Measurements from ENCODE around the gene DCBLD1.

The DCBLD1 gene

DNA sequence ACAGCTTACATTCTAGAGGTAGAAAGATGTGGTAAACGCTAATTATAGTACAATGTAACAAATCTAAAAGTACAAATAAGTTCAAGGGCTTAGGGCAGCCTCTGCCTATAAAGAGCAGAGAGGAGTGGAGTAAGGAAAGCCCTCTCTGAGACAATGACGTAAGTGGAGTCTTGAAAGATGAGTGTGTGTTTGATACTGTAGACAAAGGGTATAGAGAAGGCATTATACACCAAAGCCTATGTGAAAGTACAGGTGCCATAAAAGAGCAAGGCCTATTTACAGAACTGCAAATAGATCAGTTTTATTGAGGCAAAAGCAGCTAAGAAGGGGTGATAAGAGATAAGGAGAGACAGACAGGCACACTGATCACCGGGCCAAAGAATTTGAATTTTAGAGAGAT is 108.9 kb downstream of the DCBLD1 start:
- no peak for DNase-seq
- intact Hi-C loops (cut with DNase I; ENCODE audit: low total_unique reads): no loop called here
- no peaks in the 10 kb centered on the region for H3K9me3 ChIP-seq

DNA sequence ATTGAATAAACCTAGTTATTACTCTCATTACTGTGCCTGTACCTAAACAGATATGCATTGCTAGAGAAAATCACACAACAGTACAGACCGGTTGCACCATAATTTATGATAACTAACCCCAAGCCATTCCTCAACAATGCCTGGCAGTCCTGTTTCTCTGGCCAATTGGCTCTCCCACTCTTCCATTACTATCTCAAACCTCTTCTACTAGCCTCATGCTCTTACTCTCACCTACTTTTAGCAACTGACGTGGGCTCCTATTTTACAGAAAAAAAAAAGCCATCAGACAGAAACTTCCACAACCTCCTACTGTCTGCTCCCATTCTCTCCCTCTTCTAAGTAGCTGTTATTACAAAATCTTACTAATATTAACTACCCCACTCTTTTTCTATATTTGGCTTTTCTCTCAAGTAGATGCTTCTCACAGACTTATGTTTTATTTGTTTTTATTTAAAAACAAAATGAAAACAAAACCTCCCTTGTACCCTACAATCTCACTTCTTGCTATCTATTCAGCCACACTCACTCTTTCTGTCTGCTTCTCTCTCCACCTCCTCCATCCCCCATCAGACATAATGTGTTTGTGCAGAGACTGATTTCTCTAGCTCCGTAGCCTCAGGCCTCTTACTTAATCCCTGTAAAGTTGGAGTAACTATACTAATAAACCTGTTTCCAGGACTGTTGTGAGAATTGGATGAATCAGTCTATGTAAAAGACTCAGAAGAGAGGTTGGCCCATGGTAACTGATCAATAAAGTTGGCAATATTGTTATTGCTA is 110.7 kb downstream of the DCBLD1 start:
- TF ChIP-seq, protein P1, sequence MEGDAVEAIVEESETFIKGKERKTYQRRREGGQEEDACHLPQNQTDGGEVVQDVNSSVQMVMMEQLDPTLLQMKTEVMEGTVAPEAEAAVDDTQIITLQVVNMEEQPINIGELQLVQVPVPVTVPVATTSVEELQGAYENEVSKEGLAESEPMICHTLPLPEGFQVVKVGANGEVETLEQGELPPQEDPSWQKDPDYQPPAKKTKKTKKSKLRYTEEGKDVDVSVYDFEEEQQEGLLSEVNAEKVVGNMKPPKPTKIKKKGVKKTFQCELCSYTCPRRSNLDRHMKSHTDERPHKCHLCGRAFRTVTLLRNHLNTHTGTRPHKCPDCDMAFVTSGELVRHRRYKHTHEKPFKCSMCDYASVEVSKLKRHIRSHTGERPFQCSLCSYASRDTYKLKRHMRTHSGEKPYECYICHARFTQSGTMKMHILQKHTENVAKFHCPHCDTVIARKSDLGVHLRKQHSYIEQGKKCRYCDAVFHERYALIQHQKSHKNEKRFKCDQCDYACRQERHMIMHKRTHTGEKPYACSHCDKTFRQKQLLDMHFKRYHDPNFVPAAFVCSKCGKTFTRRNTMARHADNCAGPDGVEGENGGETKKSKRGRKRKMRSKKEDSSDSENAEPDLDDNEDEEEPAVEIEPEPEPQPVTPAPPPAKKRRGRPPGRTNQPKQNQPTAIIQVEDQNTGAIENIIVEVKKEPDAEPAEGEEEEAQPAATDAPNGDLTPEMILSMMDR (IDR thresholded peaks at IDR 0.05): no peak
- no peaks in the 10 kb centered on the region for H3K4me1 ChIP-seq
- H3K27me3 ChIP-seq: no peaks in the 10 kb centered on the region
- intact Hi-C loops (cut with DNase I; ENCODE audit: low total_unique reads): no loop called here
- no peak overlapping the region for H3K4me3 ChIP-seq
- peaks cover 0 to 19% (median 17%) of the 10 kb centered on the region in 3 donors for H3K36me3 ChIP-seq
- no peak for DNase-seq
- no peaks in the 10 kb centered on the region for H3K9me3 ChIP-seq
- H3K27ac ChIP-seq: no peak overlapping the region

More for the DNA sequence above, 108.9 kb downstream of the DCBLD1 start:
- H3K27ac ChIP-seq: no peak overlapping the region
- no peaks in the 10 kb centered on the region for H3K4me1 ChIP-seq
- H3K4me3 ChIP-seq: no peak overlapping the region
- no peaks in the 10 kb centered on the region for H3K27me3 ChIP-seq
- TF ChIP-seq, protein P1 (IDR thresholded peaks at IDR 0.05): no peak
- H3K36me3 ChIP-seq: peaks cover 0 to 17% (median 14%) of the 10 kb centered on the region in 3 donors

DNA sequence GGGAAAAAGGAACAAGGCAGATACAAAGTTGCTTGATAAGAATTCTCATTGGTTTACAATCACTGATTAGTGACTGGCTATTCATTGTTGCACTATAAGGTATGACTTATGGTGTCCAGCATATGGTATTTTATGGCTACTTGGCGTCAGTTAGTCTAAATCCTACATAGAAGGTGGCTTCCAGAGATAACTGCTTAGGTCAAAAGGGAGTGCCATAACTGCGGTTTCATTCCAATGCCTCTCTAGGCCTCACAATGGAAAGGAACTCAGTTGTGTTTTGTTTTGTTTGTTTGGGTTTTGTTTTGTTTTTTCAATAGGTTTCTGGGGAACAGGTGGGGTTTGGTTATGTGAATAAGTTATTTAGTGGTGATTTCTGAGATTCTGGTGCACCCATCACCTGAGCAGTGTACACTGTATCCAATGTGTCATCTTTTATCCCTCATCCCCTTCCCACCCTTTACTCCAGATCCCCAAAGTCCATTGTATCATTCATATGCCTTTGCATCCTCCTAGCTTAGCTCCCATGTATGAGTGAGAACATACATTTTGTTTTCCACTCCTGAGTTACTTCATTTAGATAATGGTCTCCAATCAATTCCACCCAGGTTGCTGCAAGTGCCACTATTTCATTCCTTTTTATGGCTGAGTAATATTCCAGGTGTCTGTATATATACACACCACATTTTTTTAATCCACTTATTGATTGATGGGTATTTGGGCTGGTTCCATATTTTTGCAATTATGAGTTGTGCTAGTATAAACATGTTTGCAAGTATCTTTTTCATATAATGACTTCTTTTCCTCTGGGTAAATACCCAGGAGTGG is 112.8 kb downstream of the DCBLD1 start:
- H3K27me3 ChIP-seq: no peaks in the 10 kb centered on the region
- H3K9me3 ChIP-seq: no peaks in the 10 kb centered on the region
- DNase-seq: no peak
- H3K4me3 ChIP-seq: no peak overlapping the region
- H3K36me3 ChIP-seq: peaks cover 0 to 5% (median 5%) of the 10 kb centered on the region in 3 donors
- no peak overlapping the region for H3K27ac ChIP-seq
- TF ChIP-seq, protein P1 (IDR thresholded peaks at IDR 0.05): no peak
- H3K4me1 ChIP-seq: peaks cover 0 to 12% (median 4%) of the 10 kb centered on the region in 4 donors
- intact Hi-C loops (cut with DNase I; ENCODE audit: low total_unique reads): no loop called here

DNA sequence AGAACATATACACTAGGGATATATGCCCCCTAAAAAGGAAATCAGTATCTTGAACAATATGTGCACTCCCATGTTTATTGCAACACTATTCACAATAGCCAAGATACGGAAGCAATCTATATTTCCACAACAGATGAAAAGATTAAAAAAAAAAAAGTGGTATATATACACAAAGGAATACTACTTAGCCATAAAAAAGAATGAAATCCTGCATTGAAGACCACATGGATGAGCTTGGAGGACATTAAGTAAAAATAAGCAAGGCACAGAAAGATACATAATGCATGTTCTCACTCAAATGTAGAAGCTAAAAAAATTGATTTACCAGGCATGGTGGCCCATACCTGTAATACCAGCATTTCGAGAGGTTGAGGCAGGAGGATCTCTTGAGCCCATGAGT is 115.3 kb downstream of the DCBLD1 start:
- DNase-seq: no peak
- Histone ChIP-seq H3K4me3 (no peak overlapping the region), H3K36me3 (peaks cover 0 to 5% (median 3%) of the 10 kb centered on the region in 3 donors), H3K27ac (no peak overlapping the region), H3K4me1 (peaks cover 0 to 26% (median 7%) of the 10 kb centered on the region in 4 donors), H3K27me3 (no peaks in the 10 kb centered on the region), H3K9me3 (no peaks in the 10 kb centered on the region)
- TF ChIP-seq, protein P1 (IDR thresholded peaks at IDR 0.05): no peak
- intact Hi-C loops (cut with DNase I; ENCODE audit: low total_unique reads): no loop called here
